Fibroblast of lung (primary cell): ENCODE results near the gene C1R. TPM values are rescaled to one million over a fixed set of nuclear protein-coding genes. Genes with fewer than 3 reads are reported as not detected.

ENCODE experiments used
- DNase-seq, 2 donors: peaks; one replicate each; pipeline versions ENCODE4 v3.0.0 to v3.0.0-alpha.2; 2010; ENCODE audit warnings: low read depth in 2 of 2
- H2AFZ ChIP-seq: 2 replicates; pipeline ENCODE4 v1.5.1; 2012; ENCODE audit warnings: low read length, control low read depth, inconsistent platforms
- H3K27ac ChIP-seq: 2 replicates; pipeline ENCODE4 v1.5.1; 2011; ENCODE audit warnings: low read length, control low read depth; ENCODE audit not compliant: insufficient read depth
- H3K27me3 ChIP-seq: 2 replicates; pipeline ENCODE4 v1.5.1; 2011; ENCODE audit warnings: mild to moderate bottlenecking, low read length; ENCODE audit not compliant: control insufficient read depth, insufficient read depth
- H3K36me3 ChIP-seq: 2 replicates; pipeline ENCODE4 v1.5.1; 2011; ENCODE audit warnings: low read length; ENCODE audit not compliant: control insufficient read depth, insufficient read depth
- H3K4me1 ChIP-seq: 2 replicates; pipeline ENCODE4 v1.5.1; 2011; ENCODE audit warnings: low read length; ENCODE audit not compliant: control insufficient read depth, insufficient read depth; ENCODE audit errors: extremely low read depth
- H3K4me2 ChIP-seq: 2 replicates; pipeline ENCODE4 v1.5.1; 2011; ENCODE audit warnings: low read length, control low read depth; ENCODE audit not compliant: insufficient read depth; ENCODE audit errors: extremely low read depth
- H3K4me3 ChIP-seq, 4 experiments: fragments of 200-600 bp in 1 of 4; sonication (generic) in 1 of 4; replicated peaks in 1 of 4; 2 replicates each; pipeline ENCODE4 v1.5.1; 2011 to 2016; ENCODE audit warnings: low read length in 4 of 4, low read depth in 3 of 4, mild to moderate bottlenecking in 3 of 4, control low read depth in 2 of 4, inconsistent platforms in 1 of 4, mixed read lengths in 1 of 4; ENCODE audit not compliant: insufficient read depth in 1 of 4; ENCODE audit errors: control extremely low read depth in 1 of 4
- H3K79me2 ChIP-seq: 2 replicates; pipeline ENCODE4 v1.5.1; 2012; ENCODE audit warnings: mild to moderate bottlenecking, low read length, inconsistent platforms; ENCODE audit not compliant: control insufficient read depth, insufficient read depth
- H3K9ac ChIP-seq: 2 replicates; pipeline ENCODE4 v1.5.1; 2011; ENCODE audit warnings: mild to moderate bottlenecking, low read length, control low read depth; ENCODE audit not compliant: insufficient read depth
- H3K9me3 ChIP-seq: 2 replicates; pipeline ENCODE4 v1.5.1; 2012; ENCODE audit warnings: low read depth, low read length; ENCODE audit not compliant: control insufficient read depth, insufficient read depth
- H4K20me1 ChIP-seq: 2 replicates; pipeline ENCODE4 v1.5.1; 2011; ENCODE audit warnings: low read length; ENCODE audit not compliant: control insufficient read depth, insufficient read depth; ENCODE audit errors: extremely low read depth
- CTCF ChIP-seq, 2 donors: IDR thresholded peaks in 1 of 2; conservative IDR thresholded peaks in 1 of 2; 1 replicate in 1 of 2; 2 replicates in 1 of 2; pipeline ENCODE4 v1.5.1; 2011 to 2012; ENCODE audit warnings: low read length in 2 of 2, control low read depth in 1 of 2, inconsistent platforms in 1 of 2, low read depth in 1 of 2, mild to moderate bottlenecking in 1 of 2
- EZH2 ChIP-seq: IDR thresholded peaks from 2 replicates; pipeline ENCODE4 v1.5.1; 2012; ENCODE audit warnings: low read length, control low read depth, mild to moderate bottlenecking; ENCODE audit errors: missing control alignments
- polyA plus RNA-seq, 2 donors: library from polyadenylated mRNA; depleted of rRNA in 1 of 2; stranded (reverse) in 1 of 2; unstranded in 1 of 2; fragments of >200 nt; gene quantifications; 2 replicates each; pipeline ENCODE4 v1.2.1, GENCODE V29; 2011 to 2012; ENCODE audit warnings: missing spikeins in 1 of 2
- total RNA-seq: library from RNA; depleted of rRNA; stranded (reverse); fragments of >200 nt; gene quantifications from 2 replicates; pipeline ENCODE4 v1.2.1, GENCODE V29; 2014

C1R gene
- total and polyA plus RNA-seq, 2 donors (not counting 1 experiment from before 2014, with no cell fraction given): 407 to 617 TPM

GRCh38 chr12:7116196-7116595 lies 24.0 kb upstream of the C1R start:
- H3K9me3 ChIP-seq: no peaks in the 10 kb centered on the region
- H4K20me1 ChIP-seq: no peaks in the 10 kb centered on the region
- H3K36me3 ChIP-seq: peaks cover 4% of the 10 kb centered on the region
- TF ChIP-seq CTCF (conservative IDR thresholded peaks at IDR 0.05 in 1 of 2, IDR thresholded peaks at IDR 0.05 in 1 of 2; ENCODE audit: low read depth in 1 of 2, low read length in 2 of 2) (no peak), EZH2 (no peak)
- H3K4me3 ChIP-seq: no peak overlapping the region
- no peaks in the 10 kb centered on the region for H3K27me3 ChIP-seq
- no peak overlapping the region for H3K27ac ChIP-seq
- no peaks in the 10 kb centered on the region for H3K4me1 ChIP-seq
- H3K4me2 ChIP-seq: no peak overlapping the region
- H2AFZ ChIP-seq: no peak overlapping the region
- H3K79me2 ChIP-seq: no peaks in the 10 kb centered on the region
- H3K9ac ChIP-seq: no peak overlapping the region
- DNase-seq: no peak

- no peak overlapping the region for H3K9ac ChIP-seq
- TF ChIP-seq CTCF (conservative IDR thresholded peaks at IDR 0.05 in 1 of 2, IDR thresholded peaks at IDR 0.05 in 1 of 2; ENCODE audit: low read depth in 1 of 2, low read length in 2 of 2): no peak
- no peak for TF ChIP-seq EZH2
- H3K36me3 ChIP-seq: peaks cover 4% of the 10 kb centered on the region
- H2AFZ ChIP-seq: no peak overlapping the region
- no peaks in the 10 kb centered on the region for H3K79me2 ChIP-seq
- H3K9me3 ChIP-seq: no peaks in the 10 kb centered on the region
- no peak overlapping the region for H3K4me2 ChIP-seq
- no peak for DNase-seq
- H3K27ac ChIP-seq: no peak overlapping the region
- H3K27me3 ChIP-seq: no peaks in the 10 kb centered on the region
- no peaks in the 10 kb centered on the region for H4K20me1 ChIP-seq
- H3K4me1 ChIP-seq: no peaks in the 10 kb centered on the region
- H3K4me3 ChIP-seq: no peak overlapping the region
Measured at GRCh38 chr12:7114851-7115250, 22.6 kb upstream of the C1R start.

- H3K27me3 ChIP-seq: no peaks in the 10 kb centered on the region
- no peak overlapping the region for H3K4me2 ChIP-seq
Measured at GRCh38 chr12:7114008-7114407, 21.8 kb upstream of the C1R start.

More at GRCh38 chr12:7114008-7114407, 21.8 kb upstream of the C1R start:
- Histone ChIP-seq H4K20me1 (no peaks in the 10 kb centered on the region), H3K79me2 (no peaks in the 10 kb centered on the region), H3K4me1 (peaks cover 3% of the 10 kb centered on the region), H3K27ac (no peak overlapping the region), H2AFZ (no peak overlapping the region), H3K4me3 (no peak overlapping the region), H3K36me3 (peaks cover 4% of the 10 kb centered on the region), H3K9me3 (no peaks in the 10 kb centered on the region), H3K9ac (no peak overlapping the region)
- no peak for DNase-seq
- TF ChIP-seq EZH2 (no peak), CTCF (conservative IDR thresholded peaks at IDR 0.05 in 1 of 2, IDR thresholded peaks at IDR 0.05 in 1 of 2; ENCODE audit: low read depth in 1 of 2, low read length in 2 of 2) (no peak)
